Trophoblast cell (in vitro differentiated cells and primary cell): ENCODE measurements around the gene SEC22A.

ENCODE experiments used
- DNase-seq, 2 donors: peaks; one replicate each; pipeline ENCODE4 v3.0.0-alpha.2; 2016
- H2AFZ ChIP-seq: 2 replicates; pipeline ENCODE4 v1.6.1; 2013; ENCODE audit warnings: low read length, moderate library complexity, mild to moderate bottlenecking; ENCODE audit not compliant: insufficient read depth, poor library complexity
- H2AK5ac ChIP-seq: 2 replicates; pipeline ENCODE4 v1.6.1; 2013; ENCODE audit warnings: mild to moderate bottlenecking, low read length
- H2BK120ac ChIP-seq: 2 replicates; pipeline ENCODE4 v1.6.1; 2013; ENCODE audit warnings: low read length, mild to moderate bottlenecking, moderate library complexity; ENCODE audit not compliant: insufficient read depth, poor library complexity
- H2BK12ac ChIP-seq: 2 replicates; pipeline ENCODE4 v1.6.1; 2013; ENCODE audit warnings: mild to moderate bottlenecking, low read length, moderate library complexity
- H2BK5ac ChIP-seq: 2 replicates; pipeline ENCODE4 v1.6.1; 2013; ENCODE audit warnings: low read length, low read depth, moderate library complexity, mild to moderate bottlenecking; ENCODE audit not compliant: poor library complexity
- H3K14ac ChIP-seq: 2 replicates; pipeline ENCODE4 v1.6.1; 2013; ENCODE audit warnings: mild to moderate bottlenecking, low read length
- H3K18ac ChIP-seq: 2 replicates; pipeline ENCODE4 v1.6.1; 2013; ENCODE audit warnings: mild to moderate bottlenecking, low read length
- H3K23ac ChIP-seq: 2 replicates; pipeline ENCODE4 v1.6.1; 2013; ENCODE audit warnings: low read length
- H3K27ac ChIP-seq: 2 replicates; pipeline ENCODE4 v1.5.1; 2013; ENCODE audit warnings: low read depth, mild to moderate bottlenecking, inconsistent platforms, low read length, moderate library complexity
- H3K27me3 ChIP-seq: 2 replicates; pipeline ENCODE4 v1.6.1; 2013; ENCODE audit warnings: inconsistent platforms, mild to moderate bottlenecking, low read length, moderate library complexity; ENCODE audit not compliant: insufficient read depth
- H3K36me3 ChIP-seq, 2 experiments: 1 replicate in 1 of 2; 2 replicates in 1 of 2; pipeline ENCODE4 v1.6.1; 2013; ENCODE audit warnings: low read length in 2 of 2, mild to moderate bottlenecking in 2 of 2, moderate library complexity in 1 of 2; ENCODE audit not compliant: insufficient read depth in 2 of 2, control insufficient read depth in 1 of 2
- H3K4ac ChIP-seq: 2 replicates; pipeline ENCODE4 v1.6.1; 2013; ENCODE audit warnings: low read depth, mild to moderate bottlenecking, low read length, moderate library complexity
- H3K4me1 ChIP-seq, 2 experiments: 1 replicate in 1 of 2; 2 replicates in 1 of 2; pipeline ENCODE4 v1.6.1; 2013; ENCODE audit warnings: low read length in 2 of 2, mild to moderate bottlenecking in 2 of 2, moderate library complexity in 1 of 2; ENCODE audit not compliant: insufficient read depth in 2 of 2, control insufficient read depth in 1 of 2
- H3K4me2 ChIP-seq: 2 replicates; pipeline ENCODE4 v1.6.1; 2013; ENCODE audit warnings: inconsistent platforms, mild to moderate bottlenecking, low read length, moderate library complexity
- H3K4me3 ChIP-seq: 2 replicates; pipeline ENCODE4 v1.5.1; 2013; ENCODE audit warnings: mild to moderate bottlenecking, low read depth, low read length, inconsistent platforms
- H3K79me1 ChIP-seq: one replicate; pipeline ENCODE4 v1.6.1; 2013; ENCODE audit warnings: low read length
- H3K79me2 ChIP-seq: 2 replicates; pipeline ENCODE4 v1.6.1; 2013; ENCODE audit warnings: low read length, mild to moderate bottlenecking; ENCODE audit not compliant: control insufficient read depth, insufficient read depth, poor library complexity
- H3K9ac ChIP-seq: 2 replicates; pipeline ENCODE4 v1.6.1; 2013; ENCODE audit warnings: mild to moderate bottlenecking, low read length
- H3K9me3 ChIP-seq: 2 replicates; pipeline ENCODE4 v1.6.1; 2013; ENCODE audit warnings: low read depth, mild to moderate bottlenecking, control low read depth, inconsistent platforms, low read length; ENCODE audit not compliant: insufficient read depth
- H4K12ac ChIP-seq: 2 replicates; pipeline ENCODE4 v1.6.1; 2013; ENCODE audit warnings: low read depth, mild to moderate bottlenecking, low read length, moderate library complexity
- H4K8ac ChIP-seq: 2 replicates; pipeline ENCODE4 v1.6.1; 2013; ENCODE audit warnings: low read depth, mild to moderate bottlenecking, low read length, moderate library complexity
- H4K91ac ChIP-seq: one replicate; pipeline ENCODE4 v1.6.1; 2013; ENCODE audit warnings: low read depth, mild to moderate bottlenecking, low read length, moderate library complexity
- WGBS: extraction: QIAGEN DNeasy Blood & Tissue Kit; methylation state at CpG from one replicate; pipeline ENCODE4 v1.1.7; 2013; ENCODE audit warnings: missing lambda C conversion rate; ENCODE audit not compliant: insufficient read length, insufficient coverage; ENCODE audit errors: extremely low coverage; 5-methylcytosine and 5-hydroxymethylcytosine counted together

SEC22A gene

GRCh38 chr3:123278446-123278845 lies 76.7 kb downstream of the SEC22A start:
- no CpG with 5 or more reads among the region's 5 CpGs for WGBS
- DNase-seq, result no peak
- no peak overlapping the region for H4K8ac ChIP-seq

GRCh38 chr3:123279121-123279520 lies 77.4 kb downstream of the SEC22A start:
- Histone ChIP-seq H3K79me1 (no peaks in the 10 kb centered on the region), H3K4me2 (no peak overlapping the region), H3K18ac (no peak overlapping the region), H4K8ac (no peak overlapping the region), H3K14ac (no peak overlapping the region), H3K9me3 (no peaks in the 10 kb centered on the region), H2AK5ac (no peak overlapping the region), H3K4me3 (no peak overlapping the region), H3K23ac (no peak overlapping the region), H3K27me3 (no peaks in the 10 kb centered on the region), H3K4me1 (no peaks in the 10 kb centered on the region), H2BK5ac (no peak overlapping the region), H3K4ac (no peak overlapping the region), H4K91ac (no peak overlapping the region), H4K12ac (no peak overlapping the region), H3K79me2 (no peaks in the 10 kb centered on the region), H3K27ac (no peak overlapping the region), H2BK12ac (no peak overlapping the region), H2BK120ac (no peak overlapping the region), H3K9ac (no peak overlapping the region), H2AFZ (no peak overlapping the region), H3K36me3 (no peaks in the 10 kb centered on the region)
- no peak for DNase-seq
- WGBS, result no CpG with 5 or more reads among the region's 7 CpGs

More at GRCh38 chr3:123278446-123278845, 76.7 kb downstream of the SEC22A start:
- Histone ChIP-seq H3K9ac (no peak overlapping the region), H3K36me3 (no peaks in the 10 kb centered on the region), H2BK12ac (no peak overlapping the region), H3K27ac (no peak overlapping the region), H3K9me3 (no peaks in the 10 kb centered on the region), H3K18ac (no peak overlapping the region), H2BK120ac (no peak overlapping the region), H3K79me1 (no peaks in the 10 kb centered on the region), H3K14ac (no peak overlapping the region), H3K4ac (no peak overlapping the region), H4K12ac (no peak overlapping the region), H2AFZ (no peak overlapping the region), H3K79me2 (no peaks in the 10 kb centered on the region), H4K91ac (no peak overlapping the region), H3K4me1 (no peaks in the 10 kb centered on the region), H3K4me3 (no peak overlapping the region), H3K27me3 (no peaks in the 10 kb centered on the region), H3K4me2 (no peak overlapping the region), H2AK5ac (no peak overlapping the region), H3K23ac (no peak overlapping the region), H2BK5ac (no peak overlapping the region)

- Histone ChIP-seq H3K36me3 (no peaks in the 10 kb centered on the region), H3K79me2 (no peaks in the 10 kb centered on the region), H2BK120ac (no peak overlapping the region), H2BK5ac (no peak overlapping the region), H3K18ac (no peak overlapping the region), H4K8ac (no peak overlapping the region), H2AK5ac (no peak overlapping the region), H3K27me3 (no peaks in the 10 kb centered on the region), H4K91ac (no peak overlapping the region), H4K12ac (no peak overlapping the region), H2BK12ac (no peak overlapping the region), H3K79me1 (no peaks in the 10 kb centered on the region), H3K4ac (no peak overlapping the region), H3K14ac (no peak overlapping the region), H3K27ac (no peak overlapping the region), H3K4me1 (peaks cover 6 to 11% of the 10 kb centered on the region in 2 experiments), H2AFZ (no peak overlapping the region), H3K4me3 (no peak overlapping the region), H3K23ac (no peak overlapping the region), H3K4me2 (no peak overlapping the region), H3K9me3 (no peaks in the 10 kb centered on the region), H3K9ac (no peak overlapping the region)
- no CpG with 5 or more reads among the region's 3 CpGs for WGBS
- DNase-seq, result no peak
These were observed 79.7 kb downstream of the SEC22A start for GRCh38 chr3:123281406-123281805.

- no peak overlapping the region for H2BK5ac ChIP-seq
- no CpG with 5 or more reads among the region's 2 CpGs for WGBS
- H3K14ac ChIP-seq, result no peak overlapping the region
- no peak overlapping the region for H2AK5ac ChIP-seq
- no peak overlapping the region for H3K27ac ChIP-seq
- no peaks in the 10 kb centered on the region for H3K79me1 ChIP-seq
- DNase-seq, result no peak
- H4K8ac ChIP-seq, result no peak overlapping the region
- no peak overlapping the region for H2BK120ac ChIP-seq
- no peak overlapping the region for H3K23ac ChIP-seq
- no peak overlapping the region for H2BK12ac ChIP-seq
- H3K4ac ChIP-seq, result no peak overlapping the region
- H3K18ac ChIP-seq, result no peak overlapping the region
- no peaks in the 10 kb centered on the region for H3K79me2 ChIP-seq
- H3K4me1 ChIP-seq, result peaks cover 6 to 11% of the 10 kb centered on the region in 2 experiments
- no peak overlapping the region for H3K4me2 ChIP-seq
- H4K12ac ChIP-seq, result no peak overlapping the region
- H3K4me3 ChIP-seq, result no peak overlapping the region
- H3K9ac ChIP-seq, result no peak overlapping the region
- H4K91ac ChIP-seq, result no peak overlapping the region
- no peaks in the 10 kb centered on the region for H3K36me3 ChIP-seq
- no peaks in the 10 kb centered on the region for H3K9me3 ChIP-seq
- H2AFZ ChIP-seq, result no peak overlapping the region
- no peaks in the 10 kb centered on the region for H3K27me3 ChIP-seq
These were observed 80.2 kb downstream of the SEC22A start for GRCh38 chr3:123281929-123282328.
